KMS-11 (cell line): Measurements from ENCODE around the gene PIGR.

Source experiments
- H2AFZ ChIP-seq: fragments of 200-600 bp; sonication (generic); 2 replicates; pipeline ENCODE4 v1.6.1; 2016; ENCODE audit warnings: antibody characterized with exemption, mixed run types, low read depth
- H3K27ac ChIP-seq: fragments of 200-600 bp; sonication (generic); 2 replicates; pipeline ENCODE4 v1.6.1; 2016; ENCODE audit warnings: mild to moderate bottlenecking, mixed run types
- H3K27me3 ChIP-seq: fragments of 200-600 bp; sonication (generic); 2 replicates; pipeline ENCODE4 v1.6.1; 2017; ENCODE audit warnings: mild to moderate bottlenecking, low read depth, mixed run types, moderate library complexity; ENCODE audit not compliant: insufficient read depth
- H3K36me3 ChIP-seq: fragments of 200-600 bp; sonication (generic); 2 replicates; pipeline ENCODE4 v1.6.1; 2017; ENCODE audit warnings: mild to moderate bottlenecking, mixed run types; ENCODE audit not compliant: insufficient read depth
- H3K4me1 ChIP-seq: fragments of 200-600 bp; sonication (generic); 2 replicates; pipeline ENCODE4 v1.6.1; 2016; ENCODE audit warnings: mild to moderate bottlenecking, low read depth, mixed run types; ENCODE audit not compliant: poor library complexity, severe bottlenecking
- H3K4me2 ChIP-seq: fragments of 200-600 bp; sonication (generic); 2 replicates; pipeline ENCODE4 v1.7.0; 2016; ENCODE audit warnings: mild to moderate bottlenecking, mixed run types
- H3K4me3 ChIP-seq: fragments of 200-600 bp; sonication (generic); IDR thresholded peaks from 2 replicates; pipeline ENCODE4 v1.6.1; 2017; ENCODE audit warnings: low read depth, low read length, mixed read lengths; ENCODE audit not compliant: insufficient read depth
- H3K79me2 ChIP-seq: fragments of 200-600 bp; sonication (generic); 2 replicates; pipeline ENCODE4 v1.6.1; 2016; ENCODE audit warnings: low read depth, mixed run types; ENCODE audit not compliant: insufficient read depth
- H3K9ac ChIP-seq: fragments of 200-600 bp; sonication (generic); 2 replicates; pipeline ENCODE4 v1.6.1; 2016; ENCODE audit warnings: mild to moderate bottlenecking, mixed run types
- H4K20me1 ChIP-seq: fragments of 200-600 bp; sonication (generic); 2 replicates; pipeline ENCODE4 v1.6.1; 2016; ENCODE audit warnings: mild to moderate bottlenecking, mixed run types; ENCODE audit not compliant: insufficient read depth
- CTCF ChIP-seq: fragments of 200-600 bp; sonication (generic); conservative IDR thresholded peaks from 2 replicates; pipeline ENCODE4 v1.6.1; 2017; ENCODE audit warnings: low read depth, mild to moderate bottlenecking, antibody characterized with exemption, low read length, moderate library complexity, mixed read lengths

The PIGR gene

GRCh38 chr1:206916000-206916709, 30.1 kb downstream of the PIGR start:
- no peak for TF ChIP-seq CTCF
- H3K9ac ChIP-seq, result no peak overlapping the region
- peaks cover 8% of the 10 kb centered on the region for H3K4me1 ChIP-seq
- H3K36me3 ChIP-seq, result no peaks in the 10 kb centered on the region
- no peak overlapping the region for H3K4me3 ChIP-seq
- H4K20me1 ChIP-seq, result no peaks in the 10 kb centered on the region
- H3K27ac ChIP-seq, result no peak overlapping the region
- no peaks in the 10 kb centered on the region; the same call in 1 of the 2 replicates for H3K27me3 ChIP-seq
- H3K4me2 ChIP-seq, result no peak overlapping the region
- H3K79me2 ChIP-seq, result no peaks in the 10 kb centered on the region
- H2AFZ ChIP-seq, result no peak overlapping the region

GRCh38 chr1:206915030-206915735, 31.1 kb downstream of the PIGR start:
- no peak for TF ChIP-seq CTCF
- peaks cover 11% of the 10 kb centered on the region for H3K4me1 ChIP-seq
- no peaks in the 10 kb centered on the region for H3K79me2 ChIP-seq
- no peaks in the 10 kb centered on the region for H3K36me3 ChIP-seq
- no peaks in the 10 kb centered on the region; the same call in 1 of the 2 replicates for H3K27me3 ChIP-seq
- no peak overlapping the region for H3K4me2 ChIP-seq
- H3K27ac ChIP-seq, result no peak overlapping the region
- H3K9ac ChIP-seq, result no peak overlapping the region
- no peaks in the 10 kb centered on the region for H4K20me1 ChIP-seq
- no peak overlapping the region for H3K4me3 ChIP-seq
- no peak overlapping the region for H2AFZ ChIP-seq

GRCh38 chr1:206913766-206914537, 32.3 kb downstream of the PIGR start:
- H3K4me3 ChIP-seq, result no peak overlapping the region
- no peak overlapping the region for H2AFZ ChIP-seq
- H3K27me3 ChIP-seq, result peaks cover 6% of the 10 kb centered on the region; the same call in 1 of the 2 replicates
- H3K4me2 ChIP-seq, result no peak overlapping the region
- peaks cover 11% of the 10 kb centered on the region for H3K4me1 ChIP-seq
- no peaks in the 10 kb centered on the region for H3K79me2 ChIP-seq
- TF ChIP-seq CTCF, result no peak
- no peaks in the 10 kb centered on the region for H4K20me1 ChIP-seq
- H3K36me3 ChIP-seq, result no peaks in the 10 kb centered on the region
- H3K27ac ChIP-seq, result no peak overlapping the region
- no peak overlapping the region for H3K9ac ChIP-seq

- peaks cover 13% of the 10 kb centered on the region; the same call in 1 of the 2 replicates for H3K27me3 ChIP-seq
- H3K79me2 ChIP-seq, result no peaks in the 10 kb centered on the region
- TF ChIP-seq CTCF, result peak; percentile 96
- no peak overlapping the region for H3K4me2 ChIP-seq
- no peak overlapping the region for H2AFZ ChIP-seq
- peaks cover 11% of the 10 kb centered on the region for H3K4me1 ChIP-seq
- no peak overlapping the region for H3K4me3 ChIP-seq
- H4K20me1 ChIP-seq, result no peaks in the 10 kb centered on the region
- no peaks in the 10 kb centered on the region for H3K36me3 ChIP-seq
- no peak overlapping the region for H3K9ac ChIP-seq
- no peak overlapping the region for H3K27ac ChIP-seq
Measured at GRCh38 chr1:206912445-206913095, 33.7 kb downstream of the PIGR start.
